AG09309 (cell line): ENCODE data around the gene CYTH1.

Experiments
- DNase-seq: peaks from one replicate; pipeline ENCODE4 v3.0.0-alpha.2; 2010; ENCODE audit warnings: low read depth
- H3K4me3 ChIP-seq: 2 replicates; pipeline ENCODE4 v1.5.1; 2011; ENCODE audit warnings: mild to moderate bottlenecking, low read depth, low read length, moderate library complexity; ENCODE audit not compliant: control insufficient read depth
- CTCF ChIP-seq: IDR thresholded peaks from 2 replicates; pipeline ENCODE4 v1.5.1; 2011; ENCODE audit warnings: mild to moderate bottlenecking, low read depth, low read length, inconsistent platforms; ENCODE audit not compliant: insufficient read depth, control insufficient read depth; ENCODE audit errors: missing control alignments

CYTH1 gene

GRCh38 chr17:78746949-78747269 lies 35.2 kb downstream of the CYTH1 start:
- DNase-seq = no peak
- TF ChIP-seq CTCF = no peak
- H3K4me3 ChIP-seq = no peak overlapping the region

- DNase-seq = no peak
- H3K4me3 ChIP-seq = no peak overlapping the region
- TF ChIP-seq CTCF = no peak
Observed at GRCh38 chr17:78746263-78746948, 35.7 kb downstream of the CYTH1 start.

GRCh38 chr17:78745407-78746088 lies 36.5 kb downstream of the CYTH1 start:
- no peak for DNase-seq
- H3K4me3 ChIP-seq = no peak overlapping the region
- peak; percentile 44 for TF ChIP-seq CTCF

GRCh38 chr17:78742901-78743300 lies 39.2 kb downstream of the CYTH1 start:
- no peak for DNase-seq
- TF ChIP-seq CTCF = no peak
- H3K4me3 ChIP-seq = no peak overlapping the region

- TF ChIP-seq CTCF = no peak
- no peak overlapping the region for H3K4me3 ChIP-seq
- no peak for DNase-seq
Observed at GRCh38 chr17:78741644-78742284, 40.3 kb downstream of the CYTH1 start.

GRCh38 chr17:78739331-78739931 lies 42.6 kb downstream of the CYTH1 start:
- no peak for DNase-seq
- H3K4me3 ChIP-seq = no peak overlapping the region
- no peak for TF ChIP-seq CTCF
